NCI-H82 treated with DMSO at 0.1 percent for 48 hours (cell line): ENCODE measurements around the gene FOXJ1.

Source experiments
- DNase-seq: peaks from one replicate; lab custom pipeline; 2025; ENCODE audit not compliant: unreplicated experiment; lab: John Stamatoyannopoulos, UW

Gene FOXJ1

DNA sequence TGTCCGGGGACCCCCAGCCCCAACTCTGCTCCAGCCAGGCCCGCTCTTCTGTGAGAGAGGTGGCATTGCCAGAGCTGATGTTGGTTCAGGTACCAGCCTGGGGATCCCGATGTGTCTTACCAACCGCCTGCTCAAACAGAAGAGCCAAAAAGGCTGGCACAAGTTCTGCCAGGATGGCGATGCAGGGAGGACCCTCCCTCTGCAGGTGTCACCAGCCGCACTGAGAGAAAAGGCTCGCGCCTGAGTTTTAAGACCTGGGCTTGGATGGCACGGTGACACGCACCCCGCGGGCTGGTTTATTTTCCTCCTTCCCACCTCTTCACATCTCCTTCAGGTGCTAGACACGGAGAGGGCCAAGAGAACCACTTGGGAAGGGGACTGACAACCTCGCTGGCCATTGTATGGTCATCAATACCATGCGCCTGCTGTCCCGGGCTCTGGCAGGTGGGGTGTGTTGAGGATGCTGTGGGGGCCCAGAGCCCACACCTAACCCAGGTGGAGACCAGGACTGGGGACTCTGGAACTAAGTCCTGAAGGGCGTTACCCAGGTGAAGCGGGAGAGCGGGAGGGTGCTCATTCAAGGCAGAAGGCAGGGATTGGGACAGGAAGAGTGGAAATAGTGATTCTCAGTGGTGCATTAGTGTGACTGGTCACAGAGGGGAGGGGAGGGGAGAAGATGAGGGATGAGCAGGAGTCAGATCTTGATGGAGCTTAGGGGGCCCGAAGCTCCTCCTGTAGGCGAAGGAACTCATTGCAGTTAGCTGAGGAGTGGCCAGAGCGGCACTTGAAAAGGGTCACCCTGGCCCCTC, 16.3 kb downstream of the FOXJ1 start:
- DNase-seq = no peak

DNA sequence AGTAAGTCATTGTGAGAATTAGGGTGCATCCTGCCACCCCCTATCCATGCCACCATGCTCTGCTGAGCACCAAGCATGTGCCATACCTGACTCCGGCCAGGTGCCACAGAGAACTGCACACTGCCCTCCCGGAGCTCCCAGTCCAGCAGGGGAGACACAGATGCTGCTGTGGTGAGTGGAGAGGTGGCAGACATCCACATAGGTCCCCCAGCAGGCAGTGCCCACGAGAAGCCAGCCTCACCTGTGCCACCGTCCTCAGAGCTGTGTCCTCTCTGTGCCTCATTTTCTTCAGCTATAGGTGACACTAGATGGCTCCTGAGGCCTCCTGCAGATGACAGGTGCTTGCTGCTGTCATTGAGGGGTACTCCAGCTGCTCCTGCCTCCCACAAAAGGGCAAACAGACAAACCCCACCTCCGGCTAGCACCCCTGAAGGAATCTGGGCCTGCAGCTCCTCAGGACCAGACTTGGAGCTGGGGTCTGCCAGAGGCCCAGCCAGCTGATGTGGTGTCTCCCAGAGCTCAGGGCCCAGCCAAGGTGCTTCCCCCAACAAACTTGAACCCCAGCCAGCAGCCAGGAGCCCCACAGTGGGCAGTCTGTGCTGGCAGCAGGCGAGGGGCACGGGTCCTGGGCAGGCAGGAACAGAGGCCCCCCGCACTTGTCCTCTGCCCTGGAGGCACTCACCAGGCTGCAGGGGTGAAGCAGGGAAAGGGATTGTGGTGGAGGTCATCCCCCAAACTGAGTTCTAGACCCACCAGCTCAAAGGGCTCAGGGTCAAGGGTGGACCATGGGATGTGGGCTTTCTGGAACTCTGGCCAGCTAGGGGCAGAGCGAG, 17.1 kb downstream of the FOXJ1 start:
- no peak for DNase-seq

DNA sequence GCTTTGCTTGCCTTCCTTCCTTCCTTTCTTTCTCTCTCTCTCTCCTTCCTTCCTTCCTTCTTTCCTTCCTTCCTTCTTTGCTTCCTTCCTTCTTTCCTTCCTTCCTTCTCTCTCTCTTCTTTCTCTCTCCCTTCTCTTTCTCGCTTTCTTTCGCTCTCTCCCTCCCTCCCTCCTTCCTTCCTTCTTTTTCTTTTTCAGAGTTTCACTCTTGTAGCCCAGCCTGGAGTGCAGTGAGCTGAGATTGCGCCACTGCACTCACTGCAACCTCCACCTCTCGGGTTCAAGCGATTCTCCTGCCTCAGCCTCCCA, 17.9 kb downstream of the FOXJ1 start:
- DNase-seq = no peak

DNA sequence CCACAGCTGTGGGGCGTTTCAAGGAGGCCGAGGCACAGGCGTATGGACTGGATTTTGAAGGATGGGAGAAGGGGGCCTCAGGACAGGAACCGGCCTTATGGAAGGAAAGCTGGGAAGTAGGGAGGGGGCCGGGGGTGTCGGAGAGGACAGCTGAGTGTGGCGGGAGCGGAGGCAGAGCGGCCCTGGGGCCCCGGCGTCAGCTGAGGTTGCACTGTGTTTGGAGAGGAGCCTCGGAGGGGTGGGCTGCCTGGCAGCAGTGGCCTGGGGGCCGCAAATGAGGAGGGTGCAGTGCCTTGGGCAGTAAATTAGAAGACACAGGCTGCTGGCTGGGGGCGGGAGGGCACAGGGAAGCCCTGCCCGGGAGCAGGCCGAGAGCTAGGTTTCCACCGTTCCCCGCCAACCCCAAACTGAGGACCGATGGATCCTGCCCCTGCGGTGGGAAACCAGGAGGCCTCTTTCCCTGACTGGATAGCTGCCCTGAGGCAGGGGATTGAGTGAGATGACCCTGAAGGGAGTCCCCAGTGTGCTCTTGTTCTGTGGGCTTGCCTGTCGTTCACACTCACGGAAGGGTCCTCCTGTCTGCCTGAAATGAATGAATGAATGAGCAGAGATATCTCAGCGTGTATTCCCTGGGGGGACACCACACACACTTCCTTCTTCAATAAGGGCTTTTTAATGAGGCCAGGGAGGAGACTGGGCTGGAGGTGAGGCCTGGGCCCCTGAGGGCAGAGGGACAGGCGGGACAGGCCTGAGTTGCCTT, 18.4 kb downstream of the FOXJ1 start:
- DNase-seq = no peak

DNA sequence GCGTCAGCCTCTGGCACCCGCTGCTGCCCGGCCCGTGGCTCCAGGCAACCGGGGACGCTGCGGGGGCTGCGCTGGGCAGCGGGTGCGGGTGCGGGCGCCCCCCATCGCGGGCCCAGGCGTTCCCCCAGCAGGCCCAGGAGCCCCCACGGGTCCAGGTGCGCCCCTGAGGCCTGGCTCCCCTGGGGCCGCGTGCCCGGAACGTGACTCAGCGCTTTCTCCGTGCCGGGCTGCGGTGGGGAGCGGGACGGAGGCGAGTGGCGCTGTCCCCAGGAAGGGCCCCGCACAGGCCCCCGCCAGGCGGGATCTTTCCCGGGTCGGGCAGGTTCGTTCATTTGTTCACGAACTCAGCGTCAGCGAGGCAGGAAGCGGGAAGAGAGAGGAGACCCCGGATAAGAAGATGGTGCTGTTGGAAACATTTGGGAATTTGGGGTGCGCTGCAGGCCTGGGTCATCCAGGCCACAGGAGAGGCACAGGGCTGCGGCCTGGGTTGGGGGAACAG, 19.1 kb downstream of the FOXJ1 start:
- no peak for DNase-seq

DNA sequence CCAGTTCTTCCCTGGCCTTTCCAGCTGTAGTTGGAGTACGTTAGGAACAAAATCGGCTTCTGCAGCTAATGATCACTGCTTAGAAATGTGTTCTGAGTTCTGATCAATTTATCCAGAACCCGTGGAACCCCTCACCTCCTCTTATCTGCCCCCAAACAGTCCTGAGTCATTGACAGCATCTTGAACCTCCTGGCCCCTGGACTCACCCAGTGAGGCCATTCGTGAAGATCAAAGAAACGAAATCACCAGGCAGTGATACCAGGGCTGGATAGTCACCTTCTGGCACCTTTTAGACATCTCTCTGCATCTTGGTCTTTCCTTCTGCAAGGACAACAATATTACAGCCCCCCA, 20.4 kb downstream of the FOXJ1 start:
- DNase-seq = no peak

DNA sequence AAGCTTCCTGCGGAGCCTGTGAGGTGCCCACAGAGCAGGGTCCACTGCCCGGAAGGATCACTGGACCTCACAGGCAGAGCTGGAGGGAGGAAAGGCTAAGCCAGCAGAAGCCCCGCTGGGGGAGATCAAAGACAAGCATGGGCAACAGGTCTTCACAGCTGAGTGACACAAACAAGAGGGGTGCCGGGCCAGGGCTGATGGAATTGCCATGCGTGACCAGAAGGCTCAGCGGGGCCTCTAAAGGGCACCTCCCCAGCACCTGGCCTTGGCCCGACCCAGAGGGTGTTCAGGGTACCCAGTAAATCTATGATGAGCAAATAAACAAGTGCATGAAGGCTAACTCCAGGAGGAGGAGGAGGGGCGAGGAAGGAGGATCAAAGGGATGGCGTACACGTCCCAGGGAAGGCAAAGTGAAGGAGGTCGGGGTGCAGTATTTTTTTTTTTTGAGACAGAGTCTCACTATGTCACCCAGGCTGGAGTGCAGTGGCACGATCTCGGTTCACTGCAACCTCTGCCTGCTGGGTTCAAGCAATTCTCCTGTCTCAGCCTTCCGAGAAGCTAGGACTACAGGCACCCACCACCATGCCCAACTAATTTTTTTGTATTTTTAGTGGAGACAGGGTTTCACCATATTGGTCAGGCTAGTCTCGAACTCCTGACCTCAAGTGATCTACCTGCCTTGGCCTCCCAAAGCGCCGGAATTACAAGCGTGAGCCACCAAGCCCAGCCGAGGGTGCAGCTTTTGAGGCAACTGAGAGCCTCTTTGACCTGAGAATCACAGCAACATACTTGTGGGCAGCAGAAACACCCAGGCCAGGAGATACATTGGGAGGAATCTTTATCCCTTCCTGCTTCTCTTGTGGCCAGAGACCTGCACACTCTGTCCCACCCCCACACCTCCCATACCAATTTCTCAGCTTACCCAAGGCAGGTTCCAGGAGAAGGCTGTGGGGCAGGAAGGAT, 21.4 kb downstream of the FOXJ1 start:
- no peak for DNase-seq

DNA sequence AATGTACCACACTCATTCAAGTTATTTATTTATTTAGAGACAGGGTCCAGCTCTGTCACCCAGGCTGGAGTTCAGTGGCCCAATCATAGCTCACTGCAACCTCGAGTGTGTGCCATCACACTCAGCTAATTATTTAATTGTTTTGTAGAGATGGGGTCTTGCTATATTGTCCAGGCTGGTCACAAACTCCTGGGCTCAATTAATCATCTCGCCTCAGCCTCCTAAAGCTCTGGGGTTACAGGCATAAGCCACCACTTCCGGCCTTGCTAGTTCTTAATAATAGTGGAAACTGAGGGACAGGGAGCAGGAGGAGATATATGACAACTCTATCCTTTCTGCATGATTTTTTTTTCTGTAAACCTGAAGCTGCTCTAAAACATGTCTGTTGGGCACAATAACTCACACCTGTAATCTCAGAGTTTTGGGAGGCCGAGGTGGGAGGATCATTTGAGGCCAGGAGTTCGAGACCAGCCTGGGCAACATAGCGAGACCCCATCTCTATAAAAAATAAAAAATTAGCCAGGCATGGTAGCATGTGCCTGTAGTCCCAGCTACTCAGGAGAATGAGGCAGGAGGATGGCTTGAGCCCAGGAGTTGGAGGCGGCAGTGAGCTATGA, 25.8 kb downstream of the FOXJ1 start:
- DNase-seq = no peak

DNA sequence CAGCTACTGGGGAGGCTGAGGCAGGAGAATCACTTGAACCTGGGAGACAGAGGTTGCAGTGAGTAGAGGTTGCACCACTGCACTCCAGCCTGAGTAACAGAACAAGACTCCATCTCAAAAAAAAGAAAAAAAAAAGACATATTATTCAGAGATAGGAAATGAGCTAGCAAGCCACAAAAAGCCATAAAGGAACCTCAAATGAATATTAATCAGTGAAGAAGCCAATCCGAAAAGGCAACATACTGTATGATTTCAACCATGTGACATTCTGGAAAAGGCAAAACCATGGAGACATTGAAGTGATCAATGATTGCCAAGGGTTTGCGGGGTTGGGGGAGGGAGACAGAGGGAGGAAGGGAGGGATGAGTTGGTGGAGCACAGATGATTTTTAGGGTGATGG, 29.1 kb downstream of the FOXJ1 start:
- DNase-seq = no peak

DNA sequence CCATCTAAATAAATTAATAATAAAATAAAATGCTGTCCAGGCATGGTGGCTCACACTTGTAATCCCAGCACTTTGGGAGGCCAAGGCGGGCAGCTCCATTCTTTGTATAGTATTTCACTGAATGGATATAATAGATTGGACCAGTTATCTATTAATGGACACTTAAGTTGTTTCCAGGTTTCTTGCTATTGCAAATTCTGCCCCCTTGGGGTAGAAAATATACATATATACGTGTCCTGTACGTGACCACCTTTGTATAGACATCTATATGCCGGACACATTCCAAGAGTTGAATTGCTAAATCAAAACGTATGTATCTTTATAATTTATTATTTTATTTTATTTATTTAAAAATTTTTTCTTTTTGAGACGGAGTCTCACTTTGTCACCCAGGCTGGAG, 33.5 kb downstream of the FOXJ1 start:
- no peak for DNase-seq

DNA sequence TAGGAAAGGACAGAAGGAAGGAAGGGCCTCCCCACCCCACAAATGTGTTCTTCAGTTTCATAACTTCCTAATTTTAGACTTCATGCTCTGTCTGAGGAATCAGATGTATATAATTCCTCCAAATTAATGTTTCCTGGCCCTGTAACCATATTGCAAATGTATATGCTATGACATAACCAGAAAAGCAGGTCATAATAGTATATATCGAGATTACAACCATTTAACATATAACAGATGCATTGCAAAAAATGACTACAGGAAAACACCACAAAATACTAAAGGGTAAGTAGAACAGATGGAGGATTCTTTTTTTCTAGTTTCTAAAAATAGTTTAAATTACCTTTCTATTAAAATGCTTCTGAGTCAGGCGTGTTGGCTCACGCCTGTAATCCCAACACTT, 34.3 kb downstream of the FOXJ1 start:
- DNase-seq = no peak

DNA sequence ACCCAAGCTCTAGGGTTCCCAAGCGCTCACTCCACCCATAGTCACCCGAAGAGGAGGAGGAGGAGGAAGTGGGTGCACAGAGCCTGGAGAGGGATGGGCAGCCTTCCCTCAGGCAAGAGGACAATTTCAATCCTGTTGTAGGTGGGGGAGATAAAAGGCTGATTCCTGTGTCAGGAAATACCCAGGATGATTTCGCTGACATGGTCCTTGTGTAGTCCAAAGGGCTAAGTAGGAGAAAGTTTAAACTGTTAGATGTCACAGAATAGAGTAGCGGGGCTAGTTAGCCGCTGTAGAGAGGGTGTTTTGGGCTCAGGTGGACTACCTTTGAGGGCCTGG, 36.2 kb downstream of the FOXJ1 start:
- DNase-seq = no peak

DNA sequence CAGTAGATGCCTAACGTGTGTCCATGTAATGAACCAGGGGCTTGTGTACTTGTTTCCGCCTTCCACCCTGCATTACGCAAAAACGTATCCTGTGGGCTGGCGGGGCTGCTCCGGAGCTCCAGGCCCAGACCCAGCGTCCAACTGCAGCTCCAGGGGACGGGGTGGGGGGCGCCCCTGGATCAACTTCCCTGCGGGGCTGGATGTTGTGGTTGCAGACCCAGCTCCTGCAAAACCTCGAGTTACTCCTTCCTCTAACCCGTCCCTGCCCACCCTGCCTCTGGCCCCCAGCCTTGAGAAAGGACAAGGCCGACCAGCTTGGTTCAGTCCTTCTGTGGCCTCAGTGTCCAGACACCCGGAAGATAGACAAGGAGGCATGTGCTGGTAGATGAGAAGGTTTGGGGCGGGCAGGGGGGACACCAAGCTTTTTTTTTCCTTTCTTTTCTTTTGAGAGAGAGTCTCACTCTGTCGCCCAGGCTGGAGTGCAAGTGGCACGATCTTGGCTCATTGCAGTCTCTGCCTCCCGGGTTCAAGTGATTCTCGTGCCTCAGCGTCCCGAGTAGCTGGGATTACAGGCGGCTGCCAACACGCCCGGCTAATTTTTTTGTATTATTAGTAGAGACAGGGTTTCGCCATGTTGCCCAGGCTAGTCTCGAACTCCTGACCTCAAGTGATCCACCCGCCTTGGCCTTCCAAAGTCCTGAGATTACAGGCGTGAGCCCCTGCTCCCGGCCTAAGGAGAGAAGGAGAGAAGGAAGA, 36.7 kb downstream of the FOXJ1 start:
- no peak for DNase-seq

DNA sequence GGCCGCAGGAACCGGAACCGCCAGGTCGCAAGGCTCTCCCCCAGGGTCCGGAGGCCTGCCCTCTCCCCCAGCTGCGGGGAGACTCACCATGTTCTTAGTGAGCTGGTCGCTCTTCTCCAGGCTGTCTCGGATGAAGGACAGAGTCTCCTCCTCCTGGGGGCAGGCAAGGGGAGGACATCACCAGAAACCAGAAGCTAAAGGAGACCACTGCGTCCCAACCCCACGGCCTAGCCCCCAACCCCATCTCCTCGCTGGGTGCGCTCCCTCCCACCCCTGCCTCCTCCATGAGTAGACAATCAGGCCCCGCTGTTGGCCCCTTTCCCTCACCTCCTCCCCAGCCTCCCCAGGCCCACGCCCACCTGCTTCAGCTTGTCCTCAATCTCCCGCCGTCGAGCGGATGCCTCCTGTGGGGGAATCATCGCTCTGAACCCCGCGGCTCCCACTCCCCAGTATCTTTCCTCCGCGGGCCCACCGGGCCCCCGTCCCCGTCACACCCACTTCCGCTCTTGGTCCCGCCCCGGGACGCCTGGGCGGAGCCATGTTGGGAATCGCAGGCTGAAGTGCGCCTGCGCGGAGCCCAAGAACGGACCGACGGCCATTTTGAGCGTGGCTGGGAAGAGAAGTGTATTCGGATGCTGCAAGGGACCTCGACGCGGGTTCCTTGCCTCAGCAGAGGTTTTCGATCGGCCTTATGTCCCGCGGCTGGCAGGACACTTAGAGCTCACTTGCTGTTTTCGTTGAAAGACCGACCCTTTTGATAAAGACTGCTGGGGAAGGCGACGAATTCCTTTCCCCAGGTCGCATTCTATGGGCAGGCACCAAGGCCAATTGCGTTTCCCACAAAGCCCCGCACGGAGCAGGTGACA, 37.5 kb downstream of the FOXJ1 start, which contains the start of gene EXOC7:
EXOC7 (minus strand) TSS at position 514 of the 866 bp plus-strand sequence; CDS start at position 419, 95 bp downstream.
- DNase-seq = peak; percentile 85

DNA sequence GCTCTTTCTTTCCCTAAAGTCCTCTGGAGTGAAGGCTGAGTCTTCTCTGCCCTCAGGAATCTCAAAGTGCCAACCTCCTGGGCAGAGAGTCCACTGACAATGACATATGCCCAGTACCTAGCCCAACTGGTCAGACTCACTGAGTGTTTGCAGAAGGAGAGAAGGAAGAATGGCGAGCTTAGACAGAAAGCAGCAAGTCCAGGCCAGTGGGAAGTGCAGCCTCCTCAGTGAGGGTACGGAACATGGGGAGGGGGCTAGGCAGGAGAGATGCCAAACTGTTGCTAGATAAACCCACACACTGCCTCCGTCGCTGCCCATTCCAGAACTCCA, 38.1 kb downstream of the FOXJ1 start:
- no peak for DNase-seq

DNA sequence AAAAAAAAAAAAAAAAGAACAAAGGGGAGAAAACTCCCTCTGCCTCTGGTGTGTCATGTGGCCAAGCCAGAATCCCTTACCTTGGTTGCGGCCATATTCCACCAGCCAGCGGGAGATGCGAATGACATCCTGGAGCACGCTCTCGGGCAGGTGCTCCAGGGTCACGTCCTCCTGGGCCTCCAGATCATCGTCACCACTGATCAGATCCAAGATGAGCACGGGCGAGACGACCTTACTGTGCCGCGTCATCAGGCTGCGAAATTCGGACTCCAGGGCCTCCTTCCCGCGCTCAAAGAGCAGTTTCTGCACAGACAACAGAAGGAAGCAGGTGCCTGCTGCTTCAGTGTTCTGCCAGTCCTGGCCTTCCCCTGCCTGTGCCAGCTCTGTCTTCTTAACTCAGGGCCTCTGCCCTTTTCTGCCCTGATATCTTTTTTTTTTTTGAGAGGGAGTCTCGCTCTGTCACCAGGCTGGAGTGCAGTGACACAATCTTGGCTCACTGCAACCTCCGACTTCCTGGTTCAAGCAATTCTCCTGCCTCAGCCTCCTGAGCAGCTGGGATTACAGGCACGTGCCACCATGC, 43.2 kb downstream of the FOXJ1 start:
- no peak for DNase-seq

DNA sequence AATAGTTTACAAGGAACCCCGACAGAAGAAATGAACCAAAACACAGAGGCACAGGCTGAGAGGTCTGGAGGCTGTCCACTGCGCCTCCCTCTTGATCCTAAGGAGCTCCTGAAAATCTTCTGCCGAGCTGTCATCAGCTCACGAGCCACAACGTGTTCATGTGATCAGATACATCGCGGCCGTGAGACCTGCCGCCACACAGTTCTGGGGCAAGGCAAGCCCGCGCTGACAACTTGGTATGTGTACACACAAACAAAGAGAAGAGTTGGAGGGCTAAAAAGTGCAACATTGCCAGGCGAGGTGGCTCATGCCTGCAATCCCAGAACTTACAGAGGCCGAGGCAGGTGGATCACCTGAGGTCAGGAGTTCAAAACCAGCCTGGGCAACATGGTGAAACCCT, 45.1 kb downstream of the FOXJ1 start:
- DNase-seq = no peak

DNA sequence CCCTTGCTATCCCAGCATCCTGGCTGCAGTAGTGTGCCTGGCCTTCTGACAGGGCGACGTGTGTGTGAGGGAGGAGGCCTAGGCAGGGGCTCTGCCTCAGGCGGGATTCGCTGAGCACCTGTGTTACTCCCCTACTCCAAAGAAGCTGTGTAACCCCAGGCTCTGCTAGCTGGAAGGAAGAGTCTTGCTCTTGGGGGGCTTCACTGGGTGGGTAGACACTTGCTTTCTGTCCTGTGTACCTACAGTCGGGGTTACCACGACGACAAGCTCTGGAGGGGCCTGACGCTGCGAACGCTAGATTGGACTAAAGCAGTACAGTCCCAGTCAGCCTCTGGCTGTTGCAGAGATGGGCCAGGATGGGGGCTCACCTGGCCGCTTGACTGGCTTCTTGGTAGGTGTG, 47.0 kb downstream of the FOXJ1 start:
- DNase-seq = no peak
